GM13976 (cell line): ENCODE data around the gene PDE6B.
A peak's percentile ranks its signal among the peaks of the same experiment; 100 is the strongest.

ENCODE experiments used
- DNase-seq: peaks from one replicate; pipeline ENCODE4 v3.0.0; 2012; ENCODE audit warnings: low spot score
- CTCF ChIP-seq: IDR thresholded peaks from 2 replicates; pipeline ENCODE4 v1.5.1; 2012; ENCODE audit warnings: borderline replicate concordance, mild to moderate bottlenecking; ENCODE audit not compliant: insufficient read depth; ENCODE audit errors: extremely low read depth, missing control alignments, control extremely low read depth
- in situ Hi-C: fragments of 300-500 bp; cut with MboI; formaldehyde crosslinking; loops from one replicate; pipeline ENCODE4 v1.12.0; 2022; ENCODE audit warnings: low sequenced_read_pairs, mixed read lengths, inconsistent platforms; ENCODE audit not compliant: unreplicated experiment

The PDE6B gene

GRCh38 chr4:579543-580175, 45.7 kb upstream of the PDE6B start:
- in situ Hi-C loops = no loop called here
- no peak for TF ChIP-seq CTCF
- peak; percentile 34 for DNase-seq

- in situ Hi-C loops = no loop called here
- DNase-seq = no peak
- no peak for TF ChIP-seq CTCF
Observed at GRCh38 chr4:581181-581580, 44.2 kb upstream of the PDE6B start.

- in situ Hi-C loops = no loop called here
- TF ChIP-seq CTCF = no peak
- DNase-seq = no peak
Observed at GRCh38 chr4:581753-582361, 43.5 kb upstream of the PDE6B start.

- DNase-seq = no peak
- in situ Hi-C loops = no loop called here
- no peak for TF ChIP-seq CTCF
Observed at GRCh38 chr4:583820-584219, 41.6 kb upstream of the PDE6B start.

- in situ Hi-C loops = no loop called here
- no peak for TF ChIP-seq CTCF
- DNase-seq = no peak
Observed at GRCh38 chr4:587671-588350, 37.6 kb upstream of the PDE6B start.

GRCh38 chr4:588351-588849, 37.0 kb upstream of the PDE6B start:
- in situ Hi-C loops = no loop called here
- no peak for DNase-seq
- no peak for TF ChIP-seq CTCF
